HG02938 (cell line): ENCODE data around the gene MAP3K7.

Experiments
- ATAC-seq: cut with Tn5 transposase; IDR thresholded peaks from one replicate; pipeline ENCODE4 v1.9.1; 2021; ENCODE audit warnings: mild to moderate bottlenecking, moderate library complexity; ENCODE audit not compliant: unreplicated experiment

Gene MAP3K7

DNA sequence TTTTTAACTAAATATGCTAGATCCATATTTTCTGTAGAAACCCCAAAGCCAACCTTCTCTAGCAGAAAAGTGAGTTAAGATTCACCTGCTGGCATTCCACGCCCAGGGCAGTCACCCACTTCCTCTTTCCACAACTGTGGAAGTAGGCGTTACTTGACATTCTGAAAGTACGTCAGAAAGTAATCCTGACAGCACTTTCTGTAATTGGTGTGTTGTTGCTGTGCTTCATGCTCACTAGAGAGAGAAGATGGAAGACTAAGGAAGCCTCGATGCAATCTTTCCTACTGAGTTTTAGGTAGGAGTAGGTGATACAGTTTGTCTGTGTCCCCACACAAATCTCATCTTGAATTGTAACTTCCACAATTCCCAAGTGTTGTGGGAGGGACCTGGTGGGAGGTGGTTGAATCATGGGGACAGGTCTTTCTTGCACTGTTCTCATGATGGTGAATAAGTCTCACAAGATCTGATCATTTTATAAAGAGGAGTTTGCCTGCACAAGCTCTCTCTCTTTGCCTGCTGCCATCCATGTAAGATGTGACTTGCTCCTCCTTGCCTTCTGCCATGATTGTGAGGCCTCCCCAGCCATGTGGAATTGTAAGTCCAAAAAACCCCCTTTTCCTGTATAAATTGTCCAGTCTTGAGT, 101.1 kb downstream of the MAP3K7 start:
- ATAC-seq, result no peak

DNA sequence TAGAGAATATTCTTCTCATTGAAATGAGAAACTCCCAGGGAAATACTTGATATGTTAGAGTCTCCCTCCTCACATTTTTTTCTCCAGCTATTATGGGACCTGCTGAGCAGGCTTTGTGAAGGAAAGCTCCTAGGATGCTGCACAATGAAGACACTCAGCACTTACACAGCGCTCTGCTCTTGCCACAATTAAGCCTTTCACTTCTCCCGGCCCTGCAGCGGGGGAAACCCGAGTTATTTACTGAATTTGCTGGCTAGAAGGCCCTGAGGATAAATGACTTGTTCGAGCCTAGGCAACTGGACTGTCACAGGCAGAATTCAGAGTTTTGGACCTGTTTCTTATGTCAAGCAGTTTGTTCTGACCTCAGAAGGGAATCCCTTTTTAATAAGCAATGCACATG, 102.0 kb downstream of the MAP3K7 start:
- ATAC-seq, result no peak

GRCh38 chr6:90484385-90484784, 102.5 kb downstream of the MAP3K7 start:
- no peak for ATAC-seq

DNA sequence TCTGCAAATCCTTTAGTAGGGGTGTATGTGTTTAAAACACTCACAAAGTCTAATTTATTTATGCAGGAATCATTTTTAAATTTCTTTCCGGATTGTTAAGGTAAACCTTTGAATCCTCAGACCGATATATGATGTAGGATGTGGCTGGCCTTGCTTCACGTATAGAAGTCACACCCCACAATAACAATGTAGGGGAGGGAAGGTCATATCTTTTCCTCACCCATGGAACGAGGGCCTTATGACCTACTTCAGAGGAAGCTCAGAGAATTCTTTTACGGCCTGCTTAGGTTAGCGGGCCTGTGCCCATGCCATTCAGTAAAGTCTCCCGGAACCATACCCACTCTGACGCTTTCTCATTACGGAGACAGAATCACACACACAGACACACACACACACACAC, 102.9 kb downstream of the MAP3K7 start:
- ATAC-seq, result no peak

- no peak for ATAC-seq
Observed at GRCh38 chr6:90483116-90483839, 103.6 kb downstream of the MAP3K7 start.

DNA sequence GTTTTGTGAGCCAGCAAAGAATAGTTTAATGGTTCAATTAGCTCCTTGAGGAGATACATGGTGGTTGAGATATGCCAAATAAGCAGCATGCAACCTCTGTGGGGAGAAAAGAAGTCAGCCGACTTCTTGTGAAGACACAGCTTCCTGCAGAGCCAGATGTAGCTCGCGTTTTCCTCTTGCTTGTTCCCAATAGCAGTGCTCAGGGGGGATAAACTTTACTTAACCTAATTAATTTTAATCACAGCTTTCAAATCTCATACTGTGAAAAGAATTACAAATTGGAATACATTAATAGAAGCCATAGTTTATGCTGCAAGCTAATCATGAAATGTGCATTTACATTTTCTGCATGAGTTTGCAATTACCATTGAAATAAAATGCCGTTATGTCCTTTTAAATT, 106.2 kb downstream of the MAP3K7 start:
- ATAC-seq, result no peak

- ATAC-seq, result no peak
Observed at GRCh38 chr6:90479603-90479926, 107.3 kb downstream of the MAP3K7 start.

GRCh38 chr6:90478789-90479602, 107.9 kb downstream of the MAP3K7 start:
- peak; percentile 80 for ATAC-seq

GRCh38 chr6:90478278-90478677, 108.6 kb downstream of the MAP3K7 start:
- no peak for ATAC-seq

GRCh38 chr6:90477366-90477765, 109.5 kb downstream of the MAP3K7 start:
- ATAC-seq, result no peak

GRCh38 chr6:90472716-90473115, 114.2 kb downstream of the MAP3K7 start:
- ATAC-seq, result no peak

GRCh38 chr6:90471263-90471662, 115.6 kb downstream of the MAP3K7 start:
- no peak for ATAC-seq

DNA sequence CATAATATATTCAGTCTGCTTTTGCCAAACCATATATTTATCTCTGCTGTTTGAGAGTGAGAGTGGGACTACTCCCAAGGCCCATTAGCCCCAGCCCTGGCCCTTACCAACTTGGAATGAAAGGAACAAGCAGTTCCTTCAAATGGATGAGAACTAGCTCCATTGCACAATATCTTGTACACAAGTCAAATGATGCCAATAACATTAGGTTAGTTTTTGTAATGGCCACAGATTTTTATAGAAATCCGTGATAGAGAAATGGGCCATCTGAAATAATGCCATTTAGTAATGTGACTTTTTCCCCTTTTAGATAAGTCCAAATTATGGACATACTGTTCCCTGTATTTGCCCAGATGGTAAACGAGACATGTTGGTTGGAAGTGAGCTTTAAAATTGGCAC, 117.0 kb downstream of the MAP3K7 start:
- no peak for ATAC-seq

GRCh38 chr6:90468859-90469258, 118.0 kb downstream of the MAP3K7 start:
- ATAC-seq, result no peak

DNA sequence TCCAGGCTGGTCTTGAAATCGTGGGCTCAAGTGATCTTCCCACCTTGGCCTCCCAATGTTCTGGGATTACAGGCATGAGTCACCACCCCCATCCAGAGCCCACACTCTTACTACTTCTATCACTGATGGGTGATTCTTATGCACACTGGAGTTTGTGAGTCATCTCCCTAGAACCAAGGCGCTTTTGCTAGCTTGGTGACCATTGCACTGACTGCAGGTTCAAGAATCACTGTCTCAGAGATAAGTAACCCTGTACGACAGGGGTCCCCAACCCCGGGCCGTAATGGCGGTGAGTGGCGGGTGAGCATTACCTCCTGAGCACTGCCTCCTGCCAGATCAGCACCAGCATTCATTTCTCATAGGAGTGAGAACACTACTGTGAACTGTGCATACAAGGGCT, 118.8 kb downstream of the MAP3K7 start:
- no peak for ATAC-seq

DNA sequence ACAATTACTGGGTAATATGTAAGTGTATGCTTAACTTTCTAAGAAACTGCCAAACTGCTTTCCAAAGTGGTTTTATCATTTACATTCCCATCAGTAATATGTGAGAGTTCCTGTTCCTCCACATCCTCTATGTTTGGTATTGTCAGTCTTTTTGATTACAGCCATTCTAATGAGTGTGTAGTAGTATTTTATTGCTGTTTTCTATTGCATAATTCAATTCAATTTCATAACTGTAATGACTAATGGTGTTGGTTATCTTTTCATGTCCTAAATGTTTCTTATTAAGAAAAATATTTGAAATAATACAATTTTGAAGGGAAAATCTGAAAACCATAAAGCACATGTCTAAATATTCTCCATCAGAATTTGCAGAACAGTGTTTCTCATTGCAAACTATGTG, 119.3 kb downstream of the MAP3K7 start:
- no peak for ATAC-seq

DNA sequence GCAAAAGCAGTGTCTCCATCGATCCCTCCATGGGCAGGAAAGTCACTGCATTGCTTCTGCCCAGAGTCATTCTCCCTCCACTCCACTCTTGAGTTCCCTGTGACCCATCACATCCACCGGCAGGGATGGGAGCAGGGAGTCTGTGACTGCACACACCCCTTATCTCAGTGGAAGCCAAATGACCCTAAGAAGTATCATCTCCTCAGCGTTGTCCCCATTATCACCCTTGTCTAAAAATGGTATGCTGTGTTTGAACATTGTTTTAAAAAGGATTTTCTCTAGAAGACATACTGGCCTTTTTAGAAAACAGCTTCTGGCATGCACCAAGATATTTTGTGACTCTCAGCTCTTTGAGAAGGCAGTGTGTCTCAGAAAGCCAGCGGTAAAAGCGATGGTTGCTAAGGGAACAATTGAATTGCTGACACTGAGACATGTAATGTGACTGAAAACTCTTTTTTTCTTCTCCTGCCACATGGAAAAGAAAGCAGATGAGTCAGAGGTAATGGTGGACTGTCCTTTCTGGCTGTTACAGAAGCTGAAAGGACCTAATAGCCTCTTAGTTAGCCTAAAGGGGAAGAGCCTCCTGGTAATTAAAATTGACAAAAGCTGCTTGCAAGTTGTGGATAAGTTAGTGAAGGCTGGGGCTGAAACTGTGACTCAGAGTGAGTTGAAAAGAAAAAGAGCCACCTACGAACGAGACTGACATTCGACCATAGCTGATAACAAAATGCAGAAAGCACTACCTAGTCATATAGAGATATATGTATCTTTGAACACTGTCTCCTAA, 120.5 kb downstream of the MAP3K7 start:
- no peak for ATAC-seq

GRCh38 chr6:90465686-90466085, 121.2 kb downstream of the MAP3K7 start:
- no peak for ATAC-seq

- ATAC-seq, result no peak
Observed at GRCh38 chr6:90464507-90464906, 122.4 kb downstream of the MAP3K7 start.

DNA sequence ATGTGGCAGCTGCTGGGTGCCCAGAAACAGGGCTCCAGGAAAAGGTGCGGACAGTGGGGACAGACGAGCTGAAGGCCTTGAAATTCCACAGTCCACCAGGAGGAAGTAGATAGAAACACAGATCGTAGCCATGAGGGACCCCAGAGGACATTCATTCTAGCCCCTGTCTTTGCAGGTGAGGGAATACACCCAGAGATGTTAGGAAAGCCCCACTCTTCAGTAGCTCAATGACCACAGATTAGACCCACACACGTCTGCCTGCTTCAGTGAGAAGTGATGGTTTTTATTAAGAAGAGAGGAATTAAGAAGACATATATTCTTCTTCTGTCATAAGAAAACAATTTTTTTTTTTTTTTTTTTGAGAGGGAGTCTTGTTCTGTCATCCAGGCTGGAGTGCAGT, 123.0 kb downstream of the MAP3K7 start:
- ATAC-seq, result no peak
